ENCODE results near the gene MVB12A.

MVB12A gene

DNA sequence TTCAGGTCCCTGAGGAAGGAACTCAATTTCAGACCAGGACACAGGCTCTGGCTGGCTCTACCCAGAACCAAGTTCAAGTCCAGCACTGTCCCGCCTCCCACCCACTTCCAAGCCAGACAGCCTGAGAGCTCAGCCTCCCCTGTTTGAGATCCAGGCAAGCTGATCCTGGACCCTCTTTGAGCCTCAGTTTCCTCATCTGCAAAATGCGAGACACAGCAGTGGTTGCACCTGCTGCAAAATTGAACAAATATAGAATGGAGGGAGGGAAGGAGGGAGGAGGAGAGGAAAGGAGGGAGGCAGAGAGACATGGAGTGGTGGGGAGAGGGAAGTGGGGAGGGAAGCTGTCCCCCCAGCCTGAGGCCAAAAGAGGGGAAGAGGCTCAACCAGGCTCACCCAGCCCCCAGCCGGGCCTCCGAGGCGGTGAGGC lies 27.9 kb downstream of the MVB12A start:
- no peak for DNase-seq

GRCh38 chr19:17448131-17448967 lies 28.5 kb downstream of the MVB12A start, which contains the start of gene TMEM221:
TSS of gene TMEM221 (minus strand) at chr19:17448668. CDS start at chr19:17448462, 206 bp downstream.
- DNase-seq: no peak

GRCh38 chr19:17450264-17451075 lies 30.6 kb downstream of the MVB12A start:
- no peak for DNase-seq

DNA sequence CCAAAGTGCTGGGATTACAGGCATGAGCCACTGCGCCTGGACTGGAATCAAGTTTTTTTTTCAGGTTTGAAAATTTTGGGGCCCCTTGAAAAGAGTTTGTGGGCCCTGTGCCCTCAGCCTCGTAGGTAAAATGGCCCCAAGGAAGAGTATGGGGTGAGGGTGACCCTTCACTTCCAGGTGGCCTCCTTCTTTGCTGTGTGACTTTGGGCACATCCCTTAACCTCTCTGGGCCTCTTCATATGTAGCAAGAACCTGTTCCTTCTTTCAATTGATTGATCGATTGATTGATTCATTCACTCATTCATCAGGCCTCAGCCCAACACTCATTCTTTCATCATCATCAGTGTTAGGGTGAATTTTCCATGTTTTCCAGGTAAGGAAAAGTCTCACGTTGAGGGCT lies 32.0 kb downstream of the MVB12A start:
- no peak for DNase-seq

- no peak for DNase-seq
Observed at GRCh38 chr19:17454576-17455071, 34.8 kb downstream of the MVB12A start.

DNA sequence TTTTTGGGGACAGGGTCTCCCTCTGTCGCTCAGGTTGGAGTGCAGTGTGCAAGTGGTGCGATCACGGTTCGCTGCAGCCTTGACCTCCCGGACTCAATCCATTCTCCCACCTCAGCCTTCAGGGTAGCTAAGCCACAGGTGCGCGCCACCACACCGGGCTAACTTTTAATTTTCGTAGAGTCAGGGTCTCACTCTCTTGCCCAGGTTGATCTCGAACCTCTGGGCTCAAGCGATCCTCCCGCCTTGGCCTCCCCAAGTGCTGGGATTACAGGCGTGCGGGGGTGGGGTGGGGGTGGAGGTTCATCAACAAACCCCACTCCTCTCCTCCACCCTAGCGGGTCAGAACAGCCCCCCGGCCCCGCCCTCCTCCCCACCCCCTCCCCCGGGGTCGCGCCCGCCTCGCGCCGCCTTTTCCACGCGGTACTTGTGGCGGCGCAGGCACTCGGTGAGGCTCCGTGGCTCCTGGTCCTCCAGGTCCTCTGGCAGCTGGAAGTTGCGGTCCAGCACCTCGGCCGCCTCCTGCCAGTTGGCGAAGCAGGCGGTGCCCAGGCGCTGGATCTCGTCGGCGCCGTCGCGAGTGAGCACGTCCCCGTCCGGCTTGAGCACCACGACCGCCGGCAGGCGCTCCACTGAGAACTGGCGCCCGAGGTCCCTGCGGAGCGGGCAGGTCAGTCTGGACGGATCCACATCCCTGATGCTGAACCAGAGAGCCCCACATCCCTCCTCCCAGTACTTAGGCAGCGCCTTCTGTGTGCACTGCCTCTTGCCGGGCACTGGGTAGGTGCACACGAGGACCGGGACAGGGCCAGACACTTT lies 35.7 kb downstream of the MVB12A start:
- no peak for DNase-seq

DNA sequence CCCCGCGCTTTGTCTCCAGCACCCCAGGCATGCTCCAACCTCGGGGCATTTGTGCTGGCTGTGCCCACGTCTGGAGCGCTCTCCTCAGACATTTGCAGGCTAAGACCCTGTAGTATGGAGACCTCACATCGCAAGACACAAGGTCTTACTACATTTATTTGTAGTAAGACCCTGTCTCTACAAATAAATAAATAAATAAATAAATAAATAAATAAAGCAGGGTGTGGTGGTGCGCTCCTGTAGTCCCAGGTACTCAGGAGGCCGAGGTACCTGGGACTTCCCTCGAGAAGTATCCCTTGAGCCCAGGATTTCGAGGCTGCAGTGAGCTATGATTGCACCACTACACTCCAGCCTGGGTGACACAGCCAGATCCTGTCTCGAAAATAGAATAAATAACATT lies 36.3 kb downstream of the MVB12A start:
- DNase-seq: no peak

GRCh38 chr19:17457616-17458015 lies 37.8 kb downstream of the MVB12A start:
- DNase-seq: no peak

GRCh38 chr19:17458970-17459369 lies 39.1 kb downstream of the MVB12A start:
- DNase-seq: no peak

- no peak for DNase-seq
Observed at GRCh38 chr19:17460372-17461230, 40.8 kb downstream of the MVB12A start, which contains the start of gene NXNL1. TSS of gene NXNL1 (minus strand) at chr19:17460926. CDS start at chr19:17460869, 57 bp downstream.

GRCh38 chr19:17466487-17466850 lies 46.6 kb downstream of the MVB12A start:
- DNase-seq: no peak

GRCh38 chr19:17467471-17468301 lies 47.8 kb downstream of the MVB12A start:
- no peak for DNase-seq

DNA sequence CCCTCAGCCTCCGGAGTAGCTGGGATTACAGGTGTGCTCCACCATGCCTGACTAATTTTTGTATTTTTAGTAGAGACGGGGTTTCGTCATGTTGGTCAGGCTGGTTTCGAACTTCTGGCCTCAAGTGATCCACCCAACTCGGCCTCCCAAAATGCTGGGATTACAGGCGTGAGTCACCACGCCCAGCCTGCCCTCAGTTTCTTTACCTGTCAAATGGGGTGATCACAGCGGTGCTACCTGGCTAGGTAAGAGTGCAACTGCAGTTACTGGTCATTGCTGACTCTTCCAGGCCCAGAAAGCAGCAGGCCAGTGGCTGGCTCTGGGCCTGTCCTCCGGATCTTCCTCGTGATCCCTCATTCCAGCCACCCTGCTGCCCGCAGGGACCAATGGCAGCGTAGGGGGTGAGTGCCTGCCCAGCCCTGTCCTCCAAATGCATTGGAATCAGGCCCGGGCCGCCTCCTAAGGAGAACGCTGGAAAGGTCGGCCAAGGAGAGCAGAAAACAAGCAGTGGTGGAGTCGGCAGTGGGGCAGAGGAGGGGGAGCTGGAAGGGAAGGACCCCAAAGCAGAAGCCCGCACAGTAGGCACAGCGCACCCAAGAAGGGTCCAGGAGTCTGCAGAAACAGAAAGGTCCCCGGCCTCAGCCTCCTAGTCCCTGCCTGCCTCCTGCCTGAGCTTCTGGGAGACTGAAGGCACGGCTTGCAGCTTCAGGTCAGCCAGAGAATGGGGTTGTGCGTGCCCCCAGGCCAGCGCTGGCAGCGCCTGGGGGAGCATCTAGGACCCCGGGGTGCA lies 48.6 kb downstream of the MVB12A start:
- DNase-seq: no peak

DNA sequence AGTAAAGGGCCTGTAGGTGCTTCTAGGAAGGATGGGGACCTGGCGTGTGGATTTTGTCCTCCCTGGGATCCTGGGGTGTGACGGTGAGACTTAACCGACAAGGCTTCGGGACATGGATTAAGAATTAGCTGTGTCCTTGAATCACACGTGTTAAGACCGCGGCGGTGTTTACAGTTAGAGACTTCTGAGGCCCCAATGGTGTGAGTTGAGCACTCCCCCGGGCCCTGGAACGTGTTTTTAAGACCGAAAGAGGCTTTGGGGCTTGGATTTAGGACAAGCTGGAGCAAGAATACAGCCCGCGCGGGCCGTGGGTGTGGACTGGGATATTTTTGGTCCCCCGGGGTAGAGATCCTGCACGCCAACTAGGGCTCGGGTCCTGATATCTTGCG lies 49.2 kb downstream of the MVB12A start:
- DNase-seq: no peak

- peak; percentile 67 for DNase-seq
Observed at GRCh38 chr19:17469481-17470067, 49.7 kb downstream of the MVB12A start.

DNA sequence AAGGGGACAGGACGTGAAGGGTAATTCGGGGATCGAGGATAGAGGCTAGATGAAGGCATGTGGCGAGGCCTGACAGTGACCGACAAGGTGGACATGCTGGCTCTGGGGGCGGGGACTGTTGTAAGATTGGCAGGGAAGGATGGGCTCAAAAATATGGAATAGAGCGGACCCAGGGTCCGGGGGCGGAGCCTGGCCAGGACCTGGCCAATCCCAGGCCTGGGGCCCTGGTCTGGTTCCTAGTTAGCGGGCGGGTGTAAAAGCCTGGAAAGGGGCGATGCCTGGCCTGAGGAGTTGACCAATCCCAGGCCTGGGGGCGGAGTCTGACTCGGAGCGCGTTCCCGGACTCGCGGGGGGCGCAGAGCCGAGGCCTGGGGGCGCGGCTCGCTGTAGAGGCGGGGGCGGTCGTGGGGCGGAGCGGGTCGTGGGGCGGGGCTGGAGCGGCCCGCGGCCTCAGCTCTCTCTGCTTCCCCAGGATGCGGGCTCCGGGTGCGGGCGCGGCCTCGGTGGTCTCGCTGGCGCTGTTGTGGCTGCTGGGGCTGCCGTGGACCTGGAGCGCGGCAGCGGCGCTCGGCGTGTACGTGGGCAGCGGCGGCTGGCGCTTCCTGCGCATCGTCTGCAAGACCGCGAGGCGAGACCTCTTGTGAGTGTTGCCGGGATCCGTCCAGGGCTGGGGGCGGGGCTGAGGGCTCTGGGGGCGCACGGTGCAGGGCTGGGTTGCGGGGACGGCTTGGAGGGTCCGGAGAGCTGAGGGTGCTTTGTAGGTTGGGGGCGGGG lies 50.4 kb downstream of the MVB12A start, which contains the start of gene SLC27A1:
TSS of gene SLC27A1 (plus strand) at position 457 of the 774 bp plus-strand sequence. CDS start at position 474, 17 bp downstream.
- DNase-seq: peak; percentile 95

DNA sequence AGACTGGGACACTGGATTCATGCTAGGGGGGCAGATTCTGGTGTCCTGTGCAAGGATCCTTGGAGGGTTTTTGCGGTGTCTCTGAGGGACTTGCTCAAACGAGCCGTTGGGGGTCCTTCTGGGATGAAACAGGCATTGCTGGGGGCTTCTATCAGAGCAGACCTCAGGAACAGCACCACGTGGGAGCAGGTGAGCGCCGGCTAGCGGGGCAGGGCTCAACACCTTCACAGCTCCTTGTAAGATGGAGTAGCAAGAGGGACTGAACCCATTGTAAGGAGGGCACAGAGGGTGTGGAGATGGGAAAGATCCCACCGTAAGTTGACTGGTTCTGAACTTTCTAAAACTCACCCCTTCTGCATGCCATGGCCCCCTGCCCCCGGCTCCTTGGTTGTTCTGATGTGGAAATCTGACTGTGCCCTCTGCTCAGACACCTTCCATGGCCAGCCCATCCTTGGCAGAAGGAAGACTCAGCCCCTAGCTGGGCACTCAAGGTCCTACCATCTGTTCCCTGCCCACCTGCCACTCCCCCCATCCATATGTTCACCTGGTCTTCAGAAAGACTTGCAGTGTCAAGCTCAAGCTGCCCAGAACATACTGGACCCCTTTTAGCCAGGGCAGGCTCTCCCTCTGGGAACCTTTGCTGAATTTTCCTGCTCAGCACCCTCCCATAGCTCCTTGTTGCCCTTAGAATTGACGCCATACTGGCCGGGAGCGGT lies 51.7 kb downstream of the MVB12A start:
- DNase-seq: no peak

DNA sequence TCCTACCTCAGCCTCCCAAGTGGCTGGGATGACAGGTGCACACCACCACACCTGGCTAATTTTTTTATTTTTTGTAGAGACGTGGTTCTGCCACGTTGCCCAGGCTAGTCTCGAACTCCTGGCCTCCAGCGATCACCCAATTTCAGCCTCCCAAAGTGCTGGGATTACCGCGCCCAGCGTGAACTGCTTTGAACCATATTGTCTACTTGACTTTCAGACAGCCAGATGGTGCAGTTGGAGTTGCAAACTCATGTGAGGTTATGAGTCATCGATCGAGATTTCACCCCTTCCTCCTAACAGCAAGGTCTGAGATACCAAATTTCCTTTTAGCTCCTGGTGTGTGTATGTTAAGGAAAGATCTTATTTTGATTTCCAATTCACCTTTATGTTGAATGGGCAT lies 53.2 kb downstream of the MVB12A start:
- DNase-seq: no peak
